Endothelial cell of hepatic sinusoid (primary cell): ENCODE data around the gene RPF1.

Source experiments
- in situ Hi-C: cut with HindIII; loops from 2 replicates; pipeline ENCODE4 v1.10.0; 2017; ENCODE audit warnings: low sequenced_read_pairs

RPF1 gene

GRCh38 chr1:84541679-84542078 lies 62.6 kb downstream of the RPF1 start:
- in situ Hi-C loops = no loop called here
